HTR-8/SVneo (cell line): Measurements from ENCODE around the gene ARHGAP22.

Experiments
- DNase-seq: peaks from one replicate; pipeline ENCODE4 v3.0.0; 2011; ENCODE audit warnings: low spot score, mixed read lengths; ENCODE audit not compliant: insufficient read length
- FAIRE-seq: peaks from 2 replicates; lab custom pipeline; 2011; peaks lifted over from hg19 to GRCh38; lab: Jason Lieb, UNC

Gene ARHGAP22

DNA sequence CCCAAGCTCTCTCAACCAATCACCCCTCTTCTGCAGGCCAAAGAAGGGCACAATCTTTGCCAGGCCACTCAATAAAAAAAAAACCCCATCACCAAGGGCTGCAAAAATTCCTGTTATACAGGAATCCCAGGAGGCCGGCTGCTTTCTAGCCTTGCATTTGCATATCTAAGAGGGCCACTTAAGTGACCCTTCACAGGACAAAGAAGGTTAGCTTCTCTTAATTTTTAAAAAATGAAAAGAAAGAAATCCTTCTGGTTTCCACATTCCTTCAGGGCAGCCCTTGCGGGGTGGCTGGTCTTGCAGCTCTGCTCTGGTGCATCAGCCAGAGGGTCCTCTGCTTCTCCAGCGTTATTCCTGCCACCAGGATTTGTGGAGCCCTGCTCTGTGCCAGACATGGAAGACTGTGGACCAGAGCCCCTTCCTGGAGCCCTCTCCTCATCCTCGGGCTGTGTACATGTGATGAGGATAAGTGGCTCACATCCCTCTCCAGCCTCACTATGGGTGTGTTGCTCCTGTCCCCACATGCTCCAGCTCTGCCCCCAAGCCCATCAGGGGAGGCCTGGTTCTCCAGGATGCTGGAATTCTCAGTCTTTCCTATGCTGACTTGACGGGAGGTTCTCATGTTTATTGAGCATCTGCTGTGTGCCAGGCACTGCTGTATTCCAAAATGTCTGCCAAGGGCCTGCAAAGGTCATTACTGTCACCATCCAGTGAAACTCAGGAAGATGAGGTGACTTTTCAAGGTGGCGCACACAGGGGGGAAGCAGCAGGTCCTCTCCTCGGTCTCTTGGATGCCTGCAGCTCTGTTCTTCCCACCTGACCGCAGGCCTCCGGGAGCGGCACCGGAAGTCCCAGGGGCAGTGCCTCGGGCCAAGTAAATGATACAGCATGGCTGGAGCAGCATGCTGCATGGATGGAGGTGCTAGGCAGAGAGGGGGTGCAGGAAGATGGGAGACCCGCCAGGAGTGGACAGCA lies 67.7 kb downstream of the ARHGAP22 start:
- no peak for DNase-seq
- FAIRE-seq = no peak

DNA sequence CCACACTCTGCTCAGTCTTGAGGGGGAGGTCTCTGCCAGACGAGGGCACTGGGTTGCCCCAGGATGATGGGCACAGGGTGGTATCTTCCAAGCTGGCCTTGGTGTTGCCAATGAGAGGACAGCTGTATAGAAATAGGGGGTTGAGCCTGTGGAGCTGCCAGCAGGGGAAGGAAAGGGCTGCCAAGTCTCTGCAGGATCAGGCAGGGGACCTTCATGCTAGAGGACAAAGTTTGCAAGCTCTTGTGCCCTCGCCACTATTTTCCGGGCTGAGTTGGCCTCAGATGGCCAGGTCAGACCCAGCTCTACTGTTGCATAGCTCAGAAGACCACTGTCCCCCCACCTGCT lies 68.7 kb downstream of the ARHGAP22 start:
- DNase-seq (no peak), FAIRE-seq (no peak)

DNA sequence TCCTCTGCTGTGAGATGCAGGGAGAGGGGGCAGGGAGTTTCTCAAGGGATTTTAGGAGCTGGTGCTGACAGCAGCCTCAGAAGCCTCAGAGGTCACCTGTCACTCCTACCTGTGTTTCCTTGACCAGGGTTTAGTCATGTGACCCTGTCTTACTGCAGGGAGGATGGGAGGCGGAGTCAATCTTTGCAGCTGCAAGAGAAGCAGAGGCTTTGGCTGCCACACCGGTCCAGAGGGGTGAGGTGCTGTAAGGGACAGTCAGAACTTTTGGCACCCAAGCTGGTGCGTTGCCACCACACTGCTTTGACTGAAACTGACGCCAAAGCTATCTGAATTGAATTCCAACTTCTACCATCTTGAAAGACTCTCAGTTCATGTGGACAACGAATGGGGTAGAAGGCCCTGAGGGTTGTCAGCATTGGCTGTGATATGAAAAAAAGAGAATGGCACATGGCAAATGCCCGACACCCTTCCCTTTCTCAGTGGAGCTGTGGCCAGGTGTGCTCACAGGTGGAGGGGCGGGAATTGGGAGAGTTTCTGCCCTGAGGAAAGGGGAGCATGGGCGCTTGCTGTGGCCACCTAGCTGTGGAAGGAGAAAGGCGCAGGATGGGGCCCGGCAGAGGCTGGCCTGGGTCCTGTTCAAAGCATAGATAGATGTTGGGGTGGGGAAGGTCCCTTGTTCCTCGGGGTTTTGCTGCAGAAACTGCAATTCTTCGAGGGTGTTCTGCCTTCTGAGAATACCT lies 69.3 kb downstream of the ARHGAP22 start:
- DNase-seq (no peak), FAIRE-seq (no peak)

DNA sequence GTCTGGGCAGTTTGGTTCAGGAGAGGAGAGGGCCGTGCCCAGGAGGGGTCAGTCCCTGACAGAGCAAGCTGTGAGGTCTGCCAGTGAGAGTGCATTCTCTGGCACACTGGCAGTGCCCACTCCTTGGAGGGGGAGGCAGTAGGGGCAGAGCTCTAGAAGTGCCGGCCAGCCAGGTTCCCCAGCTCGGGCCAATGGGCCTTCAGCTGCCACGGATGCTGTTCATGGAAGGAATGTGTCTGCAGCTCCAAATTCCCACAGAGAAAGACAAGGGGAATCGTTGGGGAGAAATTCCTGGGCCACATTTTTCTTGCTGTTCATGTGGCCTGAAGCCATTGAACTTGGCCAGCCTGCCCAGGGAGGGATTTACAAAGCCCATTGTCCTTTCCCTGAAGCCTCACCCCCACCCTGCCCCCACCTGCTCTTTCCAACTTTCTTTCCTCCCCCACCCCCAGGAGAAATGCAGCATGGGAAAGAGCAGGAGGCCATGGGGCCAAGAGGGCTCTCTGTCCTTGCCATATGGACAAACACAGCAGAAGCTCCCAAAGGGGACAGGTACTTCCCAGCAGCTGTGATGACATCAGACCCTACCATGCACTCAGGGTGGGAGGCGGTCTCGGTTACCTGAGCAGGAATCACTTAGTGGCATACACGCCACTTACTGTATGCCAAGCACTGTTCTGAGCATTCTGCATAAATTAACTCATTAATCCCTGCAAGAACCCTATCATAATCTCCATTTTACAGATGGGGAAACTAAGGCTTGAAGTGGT lies 70.7 kb downstream of the ARHGAP22 start:
- FAIRE-seq (no peak), DNase-seq (no peak)

DNA sequence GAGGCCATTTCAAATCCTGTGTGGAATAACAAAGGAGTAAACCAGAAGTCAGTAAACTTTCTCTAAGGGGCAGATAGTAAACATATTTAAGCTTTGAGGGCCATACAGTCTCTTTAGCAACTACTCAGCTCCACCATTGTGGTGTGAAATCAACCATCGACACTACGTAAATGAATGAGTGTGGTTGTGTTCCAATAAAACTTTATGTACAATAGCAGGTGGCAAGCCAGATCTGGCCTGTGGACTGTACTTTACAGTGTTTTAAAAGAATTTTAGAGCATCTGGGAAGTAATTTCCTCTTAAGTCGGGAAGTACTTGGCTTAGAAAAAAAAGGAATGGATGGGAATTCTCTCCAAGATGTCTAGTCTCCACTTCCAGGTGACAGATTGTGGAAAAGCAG lies 71.3 kb downstream of the ARHGAP22 start:
- FAIRE-seq (no peak), DNase-seq (no peak)

DNA sequence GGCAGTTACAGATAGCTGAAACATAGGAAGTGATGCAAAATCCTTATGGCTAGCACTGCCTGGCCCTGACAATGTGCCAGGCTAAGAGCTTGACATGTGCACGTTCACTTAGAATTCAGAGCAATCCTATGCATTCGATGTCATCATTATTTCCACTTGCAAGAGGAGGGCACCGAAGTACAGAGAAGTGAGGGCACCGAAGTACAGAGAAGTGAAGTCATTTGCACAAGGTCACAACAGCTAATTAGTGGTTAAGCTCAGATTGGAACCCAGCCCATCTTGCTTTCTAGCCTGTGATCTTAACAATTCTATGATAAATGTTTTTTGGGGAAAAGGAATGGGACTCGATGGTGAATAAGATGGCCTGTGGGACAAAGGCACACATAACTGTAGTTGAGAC lies 73.4 kb downstream of the ARHGAP22 start:
- FAIRE-seq = no peak
- DNase-seq = no peak

DNA sequence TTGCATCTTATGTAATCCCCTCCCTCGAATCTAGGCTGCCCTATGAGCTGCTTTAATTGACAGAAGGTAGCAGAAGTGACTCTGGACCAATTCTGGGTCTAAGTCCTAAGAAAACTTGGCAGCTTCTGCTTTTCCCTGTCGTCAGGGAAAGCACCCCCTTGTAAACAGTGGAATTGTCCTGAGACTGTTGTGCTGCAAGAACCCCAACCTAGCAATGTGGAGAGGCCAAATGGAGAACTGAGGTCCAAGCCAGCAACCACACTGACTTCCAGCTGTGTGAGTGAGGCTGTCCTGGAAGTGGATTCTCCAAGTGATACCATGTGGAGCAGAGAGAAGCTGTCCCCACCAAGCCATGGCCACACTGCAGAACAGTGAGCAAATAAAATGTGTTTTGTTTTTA lies 75.5 kb downstream of the ARHGAP22 start:
- DNase-seq (no peak), FAIRE-seq (no peak)

DNA sequence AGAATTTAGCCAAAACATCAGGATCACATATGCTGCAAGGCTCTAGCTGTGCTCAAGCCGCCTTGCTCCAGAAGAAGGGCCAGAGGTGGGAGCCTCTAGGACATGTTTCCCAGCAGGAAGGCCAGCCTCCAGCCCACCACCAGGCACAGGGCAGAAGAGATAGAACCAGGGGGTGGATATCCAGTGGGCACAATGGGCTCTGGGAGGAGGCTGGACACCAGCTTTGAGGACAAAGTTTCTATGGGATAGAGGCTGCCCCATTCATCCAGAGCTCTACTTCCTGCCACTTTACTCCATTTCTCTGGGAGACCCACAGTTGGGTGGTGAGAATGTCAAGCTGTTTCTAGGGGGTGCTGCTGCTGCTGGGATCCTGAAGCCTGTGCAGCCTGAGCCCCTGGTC lies 77.1 kb downstream of the ARHGAP22 start:
- no peak for FAIRE-seq
- DNase-seq = no peak

DNA sequence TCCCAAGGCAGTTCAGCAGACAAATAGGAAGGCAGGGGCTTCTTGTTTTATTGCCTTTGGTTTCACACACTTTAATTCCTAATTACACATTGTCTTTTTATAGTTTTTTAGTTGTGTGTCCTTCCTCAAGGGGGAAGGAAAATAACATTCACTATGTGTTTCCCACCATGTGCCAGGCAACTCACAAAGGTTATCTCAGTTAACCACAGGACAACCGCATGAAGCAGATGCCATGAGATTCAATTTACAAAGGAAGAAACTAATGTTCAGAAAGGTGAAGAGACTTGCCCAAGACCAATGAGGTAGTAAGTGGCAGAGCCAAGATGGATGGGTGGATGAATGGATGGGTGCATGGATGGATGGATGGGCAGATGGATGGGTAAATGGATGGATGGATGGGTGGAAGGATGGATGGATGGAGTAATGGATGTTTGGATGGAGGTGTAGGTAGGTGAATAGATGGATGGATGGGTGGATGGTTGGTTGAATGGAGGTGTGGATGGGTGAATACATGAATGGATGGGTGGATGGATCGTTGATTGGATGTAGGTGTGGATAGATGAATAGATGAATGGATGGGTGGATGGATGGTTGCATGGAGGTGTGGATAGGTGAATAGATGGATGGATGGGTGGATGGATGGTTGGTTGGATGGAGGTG lies 77.9 kb downstream of the ARHGAP22 start:
- DNase-seq (no peak), FAIRE-seq (peak; percentile 51)

DNA sequence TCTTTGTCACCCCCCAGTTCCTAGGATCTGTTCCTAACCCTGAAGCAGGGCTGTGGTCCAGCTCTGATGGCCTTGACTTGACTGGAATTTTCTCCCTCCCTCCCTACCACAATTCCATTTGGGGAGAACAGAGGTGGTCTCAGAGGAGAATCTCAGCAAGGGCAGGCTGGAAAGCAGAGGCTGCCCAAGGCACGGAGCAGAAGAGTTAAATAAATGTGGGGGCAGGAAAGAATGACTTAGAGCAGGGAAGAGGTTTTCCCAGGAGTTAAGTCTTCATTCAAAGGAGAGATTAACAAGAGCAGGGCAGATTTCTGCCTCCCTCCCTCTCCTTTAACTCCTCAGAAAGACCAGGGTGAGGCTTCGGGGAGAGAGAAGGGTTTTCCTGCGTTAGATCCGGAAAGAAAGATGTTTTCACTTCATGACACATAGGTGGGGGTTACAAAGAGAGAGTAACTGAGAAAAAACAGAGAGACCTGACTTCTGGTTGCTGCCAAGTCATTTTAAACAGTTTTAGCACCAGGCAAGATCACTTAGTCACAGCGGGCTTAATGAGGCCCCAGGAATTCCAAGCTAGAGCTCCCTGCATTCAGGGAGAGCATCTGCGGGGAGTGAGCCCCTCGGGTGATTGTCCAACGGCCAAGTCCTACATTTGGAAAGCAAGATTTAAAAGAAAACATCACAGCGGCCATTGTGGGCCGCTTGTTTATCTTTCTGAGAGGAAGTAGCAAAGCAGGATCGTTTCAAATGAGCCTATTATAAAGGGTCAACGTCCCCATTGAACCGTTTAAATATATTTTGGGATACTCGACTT lies 78.7 kb downstream of the ARHGAP22 start:
- no peak for FAIRE-seq
- DNase-seq = peak; percentile 32

DNA sequence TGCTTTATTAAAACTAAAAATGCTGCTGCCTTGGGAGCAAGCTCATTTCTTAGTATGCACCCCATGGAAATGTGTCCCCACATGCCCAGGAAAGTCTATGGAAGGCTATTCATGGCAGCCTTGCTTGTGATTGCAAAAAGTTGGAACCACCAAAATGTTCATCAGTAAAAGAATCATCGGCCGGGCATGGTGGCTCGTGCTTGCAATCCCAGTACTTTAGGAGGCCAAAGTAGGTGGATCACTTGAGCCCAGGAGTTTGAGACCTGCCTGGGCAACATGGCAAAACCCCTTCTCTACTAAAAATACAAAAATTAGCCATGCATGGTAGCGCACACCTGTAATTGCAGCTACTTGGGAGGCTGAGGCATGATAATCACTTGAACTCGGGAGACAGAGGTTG lies 79.8 kb downstream of the ARHGAP22 start:
- no peak for DNase-seq
- FAIRE-seq = no peak

DNA sequence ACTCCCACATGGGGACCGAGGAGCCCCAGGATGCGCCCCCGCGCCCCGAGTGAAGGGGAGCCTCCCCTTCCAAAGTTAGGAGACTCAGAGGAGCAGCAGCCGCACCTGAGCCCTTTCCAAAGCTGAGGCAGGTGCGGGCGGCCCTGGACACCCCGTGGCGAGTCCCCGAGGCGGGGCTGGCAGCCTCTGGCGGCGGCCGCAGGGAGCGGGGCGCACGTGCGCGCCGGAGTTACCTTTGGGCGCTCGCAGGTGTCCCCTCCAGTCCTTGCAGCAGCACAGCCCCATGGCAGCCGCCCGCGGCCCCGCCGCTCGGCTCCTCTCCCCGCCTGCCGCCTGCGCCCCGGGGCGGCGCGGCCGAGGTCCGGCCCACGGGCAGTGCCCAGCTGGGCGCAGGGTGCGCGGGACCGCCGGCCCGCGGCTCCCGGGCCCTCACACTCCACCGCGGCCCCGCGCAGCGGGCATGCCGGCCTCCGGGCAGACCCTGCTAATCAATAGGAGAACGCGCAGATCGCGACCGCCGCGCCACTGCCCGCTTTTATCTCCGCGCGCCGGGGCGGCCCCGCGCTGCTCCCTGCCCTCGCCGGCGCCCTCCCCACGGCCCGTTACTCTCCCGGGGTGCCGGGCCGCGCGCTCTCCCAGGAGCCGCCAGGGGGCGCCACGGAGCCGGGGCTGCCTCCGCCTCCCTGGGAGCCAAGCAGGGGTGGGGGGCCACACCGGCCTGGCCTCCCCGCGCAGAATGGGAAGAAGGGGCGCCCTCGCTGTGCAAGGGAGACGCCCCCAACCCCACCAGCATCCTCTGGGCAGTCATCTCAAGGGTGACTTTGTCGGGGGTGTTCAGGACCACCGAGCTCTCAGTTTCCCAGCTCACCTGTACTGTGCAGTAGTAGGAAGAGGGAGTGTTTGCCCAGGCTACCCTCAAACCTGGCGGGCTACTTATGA lies 80.8 kb downstream of the ARHGAP22 start:
- FAIRE-seq (no peak), DNase-seq (peak; percentile 55)

DNA sequence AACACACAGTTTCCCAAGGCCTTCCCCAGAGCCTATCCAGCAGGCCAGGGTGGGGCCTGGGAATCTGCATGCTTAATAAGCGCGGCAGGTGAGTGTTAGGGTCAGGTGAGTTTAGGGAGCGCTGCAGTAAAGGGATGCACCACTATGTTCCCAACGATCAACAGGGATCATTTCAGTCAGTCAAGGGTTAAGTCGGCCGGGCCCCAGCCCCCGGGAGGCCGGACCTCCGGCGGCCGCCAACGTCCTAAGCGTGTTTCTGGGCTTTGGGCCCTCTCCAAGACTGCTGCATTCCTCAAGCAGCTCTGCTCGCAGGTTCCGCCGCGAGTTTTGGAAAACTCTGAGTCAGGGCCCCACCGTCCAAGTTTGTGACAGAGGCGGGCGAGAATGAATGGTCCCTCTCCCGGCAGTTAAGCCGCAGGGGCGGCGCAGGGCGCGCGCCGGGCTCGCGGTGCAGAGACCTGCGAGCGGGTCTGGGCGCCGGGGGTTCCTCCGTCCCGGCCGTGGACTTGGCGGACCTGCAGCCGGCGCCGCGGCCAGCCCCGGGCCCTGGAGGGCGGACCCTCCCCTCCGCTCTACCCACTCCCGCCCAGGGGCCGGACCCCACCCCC lies 81.6 kb downstream of the ARHGAP22 start:
- DNase-seq (peak; percentile 51), FAIRE-seq (no peak)

DNA sequence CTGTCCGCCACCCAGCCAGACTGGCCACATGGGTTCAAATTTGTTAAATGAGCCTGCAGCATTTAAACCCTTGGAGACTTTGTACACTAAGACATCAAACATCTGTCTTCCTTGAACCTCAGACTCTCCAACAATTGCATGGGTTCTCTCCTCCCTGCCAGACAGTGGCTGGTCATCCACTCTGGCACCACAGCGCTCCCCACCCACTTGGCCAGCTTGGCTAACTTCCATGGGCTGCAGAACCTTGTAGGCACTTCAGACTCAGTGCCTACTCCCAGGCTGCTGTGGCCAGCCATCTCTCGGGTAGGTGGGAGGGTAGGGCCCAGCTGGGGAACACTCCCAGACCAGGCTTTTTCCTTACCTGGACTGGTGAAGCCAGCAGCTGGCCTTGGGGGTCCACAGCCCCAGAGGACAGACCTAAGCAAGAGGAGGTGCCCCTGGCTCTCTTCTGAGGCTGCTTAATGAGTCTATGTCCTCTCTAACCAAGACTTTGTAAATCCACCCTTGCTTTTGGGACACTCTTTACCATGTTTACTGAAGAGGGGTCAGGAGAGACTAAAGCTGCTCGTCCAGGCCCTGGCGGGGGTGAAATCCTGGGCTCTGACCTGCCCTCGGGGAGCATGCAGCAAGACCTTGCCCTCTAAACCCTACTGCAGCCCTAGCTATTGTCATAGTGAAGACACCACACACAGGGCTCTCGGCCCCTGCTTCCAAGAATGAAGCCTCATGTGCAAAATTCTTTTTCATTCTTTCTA lies 82.7 kb downstream of the ARHGAP22 start:
- DNase-seq (no peak), FAIRE-seq (no peak)

DNA sequence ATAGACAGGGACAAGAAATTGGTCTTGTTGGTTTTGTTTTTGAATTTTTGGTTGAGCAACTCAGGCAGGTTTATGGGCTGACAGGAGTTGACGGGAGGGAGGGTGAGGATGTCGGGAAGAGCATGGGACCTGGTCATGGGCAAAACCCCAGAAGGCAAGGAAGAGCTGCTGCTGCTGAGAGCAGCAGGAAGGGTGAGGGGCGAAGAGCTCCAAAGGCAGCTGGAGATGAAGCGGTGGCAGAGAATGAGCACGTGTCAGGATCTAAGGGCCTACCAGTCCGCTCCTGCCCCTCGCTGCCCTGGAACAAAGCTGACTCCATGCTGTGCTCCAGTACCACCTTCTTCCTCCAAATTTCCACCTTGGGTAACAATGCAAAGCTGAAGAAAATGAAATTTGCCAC lies 84.3 kb downstream of the ARHGAP22 start:
- DNase-seq (no peak), FAIRE-seq (no peak)

DNA sequence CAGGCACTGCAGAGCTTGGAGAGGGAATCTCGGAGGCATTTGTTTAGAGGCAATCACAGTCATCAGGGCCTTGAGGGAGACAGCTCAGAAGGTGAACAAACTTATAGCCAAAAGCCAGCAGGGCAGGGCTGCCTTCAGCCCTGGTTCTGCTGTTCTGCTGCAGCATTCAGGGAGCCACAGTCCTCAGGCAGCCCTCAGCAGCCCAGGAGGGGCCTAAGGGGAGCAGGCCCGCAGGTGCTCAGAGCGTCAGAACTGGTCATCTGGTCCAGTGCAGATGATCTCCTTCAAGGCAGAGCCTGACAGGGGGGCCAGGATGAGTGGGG lies 84.7 kb downstream of the ARHGAP22 start:
- FAIRE-seq (no peak), DNase-seq (no peak)

DNA sequence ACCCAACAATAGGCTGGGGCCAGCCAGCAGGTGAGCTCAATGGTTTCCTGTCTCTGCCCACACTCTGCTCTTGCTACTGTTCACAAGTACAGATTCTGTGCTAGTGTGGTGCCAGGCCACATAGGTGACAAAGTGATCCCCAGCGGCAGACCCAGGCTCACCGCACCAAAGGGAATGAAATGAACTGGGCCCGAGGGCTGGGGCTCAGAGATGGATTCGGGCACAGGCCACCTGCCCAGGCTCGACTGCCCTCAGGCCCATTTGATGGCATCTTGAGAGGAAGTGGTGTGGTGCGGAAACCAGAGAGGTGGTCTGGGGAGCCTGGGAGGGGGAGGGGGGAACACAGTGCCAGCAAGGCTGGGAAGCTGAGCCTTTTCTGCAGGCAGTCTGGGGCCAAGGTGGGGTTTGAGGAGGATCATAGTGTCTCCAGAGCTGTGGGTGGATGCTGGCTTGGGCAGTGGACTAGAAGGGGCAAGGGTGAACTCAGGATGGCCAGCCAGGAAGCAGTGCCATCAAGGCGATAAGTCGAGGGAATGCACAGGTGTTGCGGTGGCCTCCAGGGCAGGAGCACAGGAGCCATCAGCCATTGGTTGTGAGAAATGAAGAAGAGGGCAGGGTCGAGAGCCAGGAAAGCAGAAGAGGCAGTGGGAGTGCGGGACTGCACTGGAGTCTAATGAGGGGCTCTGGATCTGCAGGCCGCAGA lies 85.2 kb downstream of the ARHGAP22 start:
- FAIRE-seq (no peak), DNase-seq (no peak)
